Measurements from ENCODE around the gene GPS1.

DNA sequence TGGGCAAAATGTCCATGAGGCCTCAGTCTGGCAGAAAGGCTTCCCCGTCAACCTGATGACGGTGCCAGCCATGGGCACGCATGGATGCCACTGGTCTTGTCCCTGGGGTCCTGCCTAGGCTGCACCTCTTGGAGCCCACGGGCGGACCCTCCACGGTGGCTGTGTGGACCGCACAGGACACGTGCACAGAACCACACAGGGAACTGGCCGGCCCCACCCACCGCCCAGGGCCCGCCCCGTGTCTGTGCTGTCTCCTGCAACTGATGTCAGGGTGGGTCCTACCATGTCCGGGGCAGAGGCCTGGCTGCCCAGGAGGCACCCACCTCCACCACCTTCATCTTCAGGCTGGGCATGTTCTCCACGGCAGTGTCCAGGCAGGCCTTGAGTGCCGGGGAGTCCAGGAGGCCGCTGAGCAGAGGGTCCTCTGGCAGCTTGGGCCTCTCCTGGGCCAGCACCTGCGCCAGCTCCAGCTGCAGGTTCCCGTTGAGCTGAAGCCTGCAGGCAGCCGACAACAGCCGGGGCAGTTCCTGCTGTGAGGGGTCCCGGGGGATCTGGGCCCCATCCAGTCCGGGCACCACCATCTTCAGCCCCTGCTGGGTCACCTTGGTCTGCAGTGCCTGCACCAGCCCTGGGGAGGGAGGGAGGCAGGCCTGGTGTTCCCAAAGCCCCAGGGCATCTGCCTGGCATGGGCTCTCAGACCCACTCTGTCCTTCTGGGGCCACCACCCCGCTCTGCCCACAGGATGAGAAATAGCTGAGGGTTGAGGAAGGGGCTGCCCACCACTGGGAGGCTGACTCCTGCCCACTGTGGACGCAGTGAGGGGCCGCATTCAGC lies 34.5 kb downstream of the GPS1 start:
- TF ChIP-seq GATA2 (IDR thresholded peaks at IDR 0.05; ENCODE audit: low read depth, low read length), result no peak
- TF ChIP-seq GATA3 (IDR thresholded peaks at IDR 0.05; ENCODE audit: low read depth, low read length), result no peak
